Kidney (tissue), 14 donors: ENCODE results near the gene OR6C65. TPM values are rescaled to one million over a fixed set of nuclear protein-coding genes. Genes with fewer than 3 reads are reported as not detected.
"Not testable (repeated sequence)": the region's sequence is repeated elsewhere in the genome, so short reads cannot be mapped to it uniquely, and the experiment has no call there.

Source experiments
- DNase-seq, 5 donors: peaks; one replicate each; pipeline ENCODE4 v3.0.0-alpha.2; 2013 to 2020
- FAIRE-seq: peaks from 2 replicates; lab custom pipeline; 2012; peaks lifted over from hg19 to GRCh38; lab: Jason Lieb, UNC
- H3K27ac ChIP-seq, 2 donors: one replicate each; pipeline ENCODE4 v1.7.0; 2013; ENCODE audit warnings: low read depth in 2 of 2, low read length in 2 of 2, inconsistent platforms in 1 of 2
- H3K27me3 ChIP-seq: one replicate; pipeline ENCODE4 v1.7.1; 2013; ENCODE audit warnings: low read length, inconsistent platforms; ENCODE audit not compliant: control insufficient read depth, insufficient read depth
- H3K36me3 ChIP-seq, 3 donors: one replicate each; pipeline versions ENCODE4 v1.7.0 to v1.7.1; 2013; ENCODE audit warnings: low read length in 3 of 3, control low read depth in 1 of 3, inconsistent platforms in 1 of 3; ENCODE audit not compliant: insufficient read depth in 3 of 3, control insufficient read depth in 2 of 3
- H3K4me1 ChIP-seq, 3 donors: one replicate each; pipeline versions ENCODE4 v1.7.0 to v1.7.1; 2013; ENCODE audit warnings: low read length in 3 of 3, inconsistent platforms in 1 of 3, low read depth in 1 of 3; ENCODE audit not compliant: control insufficient read depth in 2 of 3, insufficient read depth in 2 of 3
- H3K4me3 ChIP-seq, 3 donors: one replicate each; pipeline versions ENCODE4 v1.7.0 to v1.8.1; 2013; ENCODE audit warnings: low read length in 3 of 3, control low read depth in 1 of 3, inconsistent platforms in 1 of 3
- H3K9ac ChIP-seq, 3 donors: one replicate each; pipeline versions ENCODE4 v1.7.0 to v1.7.1; 2013; ENCODE audit warnings: low read length in 3 of 3, control low read depth in 1 of 3, inconsistent platforms in 1 of 3
- H3K9me3 ChIP-seq, 3 donors: one replicate each; pipeline versions ENCODE4 v1.7.0 to v1.7.1; 2013; ENCODE audit warnings: low read length in 3 of 3, control low read depth in 1 of 3, inconsistent platforms in 1 of 3; ENCODE audit not compliant: control insufficient read depth in 2 of 3, insufficient read depth in 1 of 3
- CTCF ChIP-seq: IDR thresholded peaks from 3 replicates; pipeline ENCODE4 v1.5.1; 2012; ENCODE audit warnings: mild to moderate bottlenecking, moderate library complexity, borderline replicate concordance; ENCODE audit not compliant: insufficient read depth; ENCODE audit errors: extremely low read depth
- intact Hi-C: fragments of 100-400 bp; cut with DNase I; formaldehyde crosslinking; loops from one replicate; pipeline ENCODE4 v1.11.1; 2022
- polyA plus RNA-seq: library from polyadenylated mRNA; stranded (reverse); fragments of 350-450 nt; fragmentation: Illumina TruSeq; extraction: RNeasy Lipid Tissue Mini Kit (QIAGEN cat#74804); gene quantifications from one replicate; pipeline ENCODE4 v1.2.3, GENCODE V29; 2014; ENCODE audit warnings: low read depth, low replicate concordance; ENCODE audit not compliant: insufficient read depth
- total RNA-seq: library from RNA; stranded (reverse); fragmentation: NEBNext Ultra II Directional; extraction: Animal tissue kit (Norgen Biotek cat#: 25700); gene quantifications from one replicate; pipeline ENCODE4 v1.2.1, GENCODE V29; 2021
- donor health status: control.
- donor health status: control.
- donor health status: control.
- donor health status: control.
- donor health status: control.
- donor health status: DM: yes; HTN: yes; CAD: no.
- donor health status: Normal renal cell carcinoma (clear cell type).

Gene OR6C65
- total and polyA plus RNA-seq, 2 donors from 2014 or later: not detected

GRCh38 chr12:55428331-55429243, 28.3 kb downstream of the OR6C65 start:
- Histone ChIP-seq H3K36me3 (no peaks in the 10 kb centered on the region), H3K9ac (no peak overlapping the region), H3K27me3 (no peaks in the 10 kb centered on the region), H3K9me3 (no peaks in the 10 kb centered on the region), H3K4me1 (no peaks in the 10 kb centered on the region), H3K27ac (no peak overlapping the region), H3K4me3 (no peak overlapping the region)
- FAIRE-seq (no peak), DNase-seq (no peak)
- intact Hi-C loops: no loop called here
- no peak for TF ChIP-seq CTCF

GRCh38 chr12:55441233-55441632, 40.9 kb downstream of the OR6C65 start:
- H3K4me3 ChIP-seq, H3K36me3 ChIP-seq, DNase-seq, H3K9ac ChIP-seq, H3K4me1 ChIP-seq, H3K27ac ChIP-seq, intact Hi-C loops, FAIRE-seq, H3K9me3 ChIP-seq, H3K27me3 ChIP-seq: not testable (repeated sequence)

- no peak within 1 kb of the TSS for H3K27ac ChIP-seq
- H3K9ac ChIP-seq: no peak within 1 kb of the TSS
- no peaks in the 10 kb centered on the region for H3K36me3 ChIP-seq
- no peak for TF ChIP-seq CTCF
- H3K4me3 ChIP-seq: no peak within 1 kb of the TSS
- intact Hi-C loops: no loop called here
- DNase-seq: no peak
- H3K4me1 ChIP-seq: no peaks in the 10 kb centered on the region
- peaks cover 0 to 5% (median 0%) of the 10 kb centered on the region in 3 donors for H3K9me3 ChIP-seq
- no peak for FAIRE-seq
- H3K27me3 ChIP-seq: no peaks in the 10 kb centered on the region
Observed at GRCh38 chr12:55443776-55444175, 43.4 kb downstream of the OR6C65 start, which contains the start of gene OR6C2. Gene OR6C2 (plus strand): TSS chr12:55444076. CDS start chr12:55452214, 8,138 bp downstream.

- intact Hi-C loops: no loop called here
- H3K4me1 ChIP-seq: no peaks in the 10 kb centered on the region
- FAIRE-seq: no peak
- no peak overlapping the region for H3K27ac ChIP-seq
- no peak for DNase-seq
- no peak overlapping the region for H3K9ac ChIP-seq
- no peak for TF ChIP-seq CTCF
- H3K9me3 ChIP-seq: peaks cover 0 to 3% (median 0%) of the 10 kb centered on the region in 3 donors
- H3K36me3 ChIP-seq: no peaks in the 10 kb centered on the region
- H3K27me3 ChIP-seq: no peaks in the 10 kb centered on the region
- H3K4me3 ChIP-seq: no peak overlapping the region
Observed at GRCh38 chr12:55445357-55445756, 45.0 kb downstream of the OR6C65 start.
